Spleen (tissue), 7 donors: ENCODE data around the gene TTLL1.

Source experiments
- POLR2AphosphoS5 ChIP-seq, 3 donors: sonication (generic); formaldehyde crosslinking; IDR thresholded peaks; one replicate each; pipeline ENCODE4 v1.5.1; 2017; ENCODE audit warnings: antibody characterized with exemption in 3 of 3
- TF ChIP-seq, protein P1 (sequence below), 11 experiments: fragments of 200-600 bp in 7 of 11; fragments of 450-650 bp in 4 of 11; sonication (generic) in 4 of 11; IDR thresholded peaks in 8 of 11; conservative IDR thresholded peaks in 3 of 11; 1 replicate in 7 of 11; 2 replicates in 4 of 11; pipeline versions ENCODE4 v1.4.0 to v1.8.0; 2016 to 2021; ENCODE audit warnings: antibody characterized with exemption in 11 of 11, inconsistent platforms in 4 of 11, mild to moderate bottlenecking in 1 of 11
- donor health status: DM: no; HTN: no; CAD: no; lungs with moderate emphysema.
- donor health status: DM: no; HTN: no; CAD: no.
- donor health status: DM: no; HTN: no; CAD: no.

DNA sequence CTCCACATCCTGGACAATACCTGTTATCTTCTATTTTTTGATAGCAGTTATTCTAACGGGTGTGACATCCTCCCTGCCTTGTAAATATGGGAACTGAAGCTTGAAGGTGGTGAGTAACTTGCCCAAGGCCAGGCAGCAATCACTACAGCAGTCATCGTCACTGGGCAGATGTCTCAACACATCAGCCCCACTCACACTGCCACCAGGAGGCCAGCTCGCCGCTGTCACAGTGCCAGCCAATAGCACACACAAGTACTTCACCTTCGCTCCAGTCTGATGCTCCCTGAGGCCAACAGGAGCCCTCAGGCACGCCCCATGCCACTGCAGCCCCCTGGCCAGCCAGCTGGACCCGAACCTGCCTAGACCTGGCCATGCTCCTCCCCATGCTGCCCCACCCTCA, 4.9 kb upstream of the TTLL1 start:
- TF ChIP-seq POLR2AphosphoS5 (IDR thresholded peaks at IDR 0.05): no peak
- TF ChIP-seq, protein P1, sequence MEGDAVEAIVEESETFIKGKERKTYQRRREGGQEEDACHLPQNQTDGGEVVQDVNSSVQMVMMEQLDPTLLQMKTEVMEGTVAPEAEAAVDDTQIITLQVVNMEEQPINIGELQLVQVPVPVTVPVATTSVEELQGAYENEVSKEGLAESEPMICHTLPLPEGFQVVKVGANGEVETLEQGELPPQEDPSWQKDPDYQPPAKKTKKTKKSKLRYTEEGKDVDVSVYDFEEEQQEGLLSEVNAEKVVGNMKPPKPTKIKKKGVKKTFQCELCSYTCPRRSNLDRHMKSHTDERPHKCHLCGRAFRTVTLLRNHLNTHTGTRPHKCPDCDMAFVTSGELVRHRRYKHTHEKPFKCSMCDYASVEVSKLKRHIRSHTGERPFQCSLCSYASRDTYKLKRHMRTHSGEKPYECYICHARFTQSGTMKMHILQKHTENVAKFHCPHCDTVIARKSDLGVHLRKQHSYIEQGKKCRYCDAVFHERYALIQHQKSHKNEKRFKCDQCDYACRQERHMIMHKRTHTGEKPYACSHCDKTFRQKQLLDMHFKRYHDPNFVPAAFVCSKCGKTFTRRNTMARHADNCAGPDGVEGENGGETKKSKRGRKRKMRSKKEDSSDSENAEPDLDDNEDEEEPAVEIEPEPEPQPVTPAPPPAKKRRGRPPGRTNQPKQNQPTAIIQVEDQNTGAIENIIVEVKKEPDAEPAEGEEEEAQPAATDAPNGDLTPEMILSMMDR (IDR thresholded peaks at IDR 0.05 in 8 of 11, conservative IDR thresholded peaks at IDR 0.05 in 3 of 11): no peak
